Endometrium (tissue), 2 donors: ENCODE data around the gene HMMR.
A peak's percentile ranks its signal among the peaks of the same experiment; 100 is the strongest.
"Not testable (repeated sequence)": the region's sequence is repeated elsewhere in the genome, so short reads cannot be mapped to it uniquely, and the experiment has no call there.

Source experiments
- FAIRE-seq: peaks from 2 replicates; lab custom pipeline; 2012; peaks lifted over from hg19 to GRCh38; lab: Jason Lieb, UNC
- donor health status: control.
- donor health status: control.

HMMR gene, protein sequence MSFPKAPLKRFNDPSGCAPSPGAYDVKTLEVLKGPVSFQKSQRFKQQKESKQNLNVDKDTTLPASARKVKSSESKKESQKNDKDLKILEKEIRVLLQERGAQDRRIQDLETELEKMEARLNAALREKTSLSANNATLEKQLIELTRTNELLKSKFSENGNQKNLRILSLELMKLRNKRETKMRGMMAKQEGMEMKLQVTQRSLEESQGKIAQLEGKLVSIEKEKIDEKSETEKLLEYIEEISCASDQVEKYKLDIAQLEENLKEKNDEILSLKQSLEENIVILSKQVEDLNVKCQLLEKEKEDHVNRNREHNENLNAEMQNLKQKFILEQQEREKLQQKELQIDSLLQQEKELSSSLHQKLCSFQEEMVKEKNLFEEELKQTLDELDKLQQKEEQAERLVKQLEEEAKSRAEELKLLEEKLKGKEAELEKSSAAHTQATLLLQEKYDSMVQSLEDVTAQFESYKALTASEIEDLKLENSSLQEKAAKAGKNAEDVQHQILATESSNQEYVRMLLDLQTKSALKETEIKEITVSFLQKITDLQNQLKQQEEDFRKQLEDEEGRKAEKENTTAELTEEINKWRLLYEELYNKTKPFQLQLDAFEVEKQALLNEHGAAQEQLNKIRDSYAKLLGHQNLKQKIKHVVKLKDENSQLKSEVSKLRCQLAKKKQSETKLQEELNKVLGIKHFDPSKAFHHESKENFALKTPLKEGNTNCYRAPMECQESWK

DNA sequence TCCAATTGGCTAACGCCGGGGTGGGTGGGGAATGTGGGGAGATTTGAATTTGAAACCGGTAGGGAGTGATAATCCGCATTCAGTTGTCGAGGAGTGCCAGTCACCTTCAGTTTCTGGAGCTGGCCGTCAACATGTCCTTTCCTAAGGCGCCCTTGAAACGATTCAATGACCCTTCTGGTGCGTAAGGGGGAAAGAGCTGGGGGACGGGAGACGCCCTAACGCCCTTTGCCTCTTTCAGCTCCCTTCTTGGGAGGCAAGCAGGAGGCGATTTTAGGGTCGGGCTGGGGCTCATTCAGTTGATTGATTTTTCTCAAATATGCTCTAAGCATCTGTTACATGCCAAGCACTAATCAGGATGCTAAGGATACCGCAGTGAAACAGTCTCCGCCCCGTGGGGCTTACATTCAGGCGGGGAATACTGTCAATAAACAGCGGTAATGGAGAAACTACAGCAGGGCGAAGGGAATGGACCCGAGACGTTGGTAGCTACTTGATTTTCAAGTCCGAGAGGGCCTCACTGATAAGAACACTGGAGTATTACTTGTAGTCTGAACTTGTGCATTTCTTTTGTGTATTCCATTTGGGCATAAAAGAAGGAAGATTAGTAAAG lies at the start of gene HMMR:
Gene HMMR, plus strand, starts transcription at position 71 of the 610 bp plus-strand sequence. Its CDS starts 61 bp downstream, at position 132.
- no peak for FAIRE-seq

GRCh38 chr5:163415673-163416072 lies 44.8 kb upstream of the HMMR start:
- not testable (repeated sequence) for FAIRE-seq

- no peak for FAIRE-seq
These were observed 35.6 kb upstream of the HMMR start for GRCh38 chr5:163424836-163425235.

GRCh38 chr5:163426128-163426527 lies 34.3 kb upstream of the HMMR start:
- FAIRE-seq: not testable (repeated sequence)

- FAIRE-seq: no peak
These were observed 27.9 kb upstream of the HMMR start for GRCh38 chr5:163432544-163432943.

DNA sequence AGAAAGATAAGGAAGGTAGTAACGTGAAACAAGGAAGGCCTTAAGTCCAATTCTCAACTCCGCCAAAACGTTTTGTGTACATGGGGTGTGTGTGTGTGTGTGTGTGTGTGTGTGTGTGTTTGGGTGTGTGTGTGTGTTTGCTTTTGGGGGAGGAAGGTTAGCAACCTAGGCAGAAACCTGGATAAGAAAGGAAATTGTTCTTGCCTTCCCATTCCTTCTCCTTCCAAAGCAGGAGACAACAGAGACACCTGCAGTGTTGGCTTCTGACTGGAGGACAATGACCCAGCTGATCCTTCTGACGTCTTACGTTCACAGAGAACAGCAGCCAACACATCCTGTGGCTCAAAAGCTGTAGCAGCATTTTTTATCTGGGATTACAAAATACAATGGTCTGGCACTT lies 27.2 kb upstream of the HMMR start:
- FAIRE-seq: no peak

DNA sequence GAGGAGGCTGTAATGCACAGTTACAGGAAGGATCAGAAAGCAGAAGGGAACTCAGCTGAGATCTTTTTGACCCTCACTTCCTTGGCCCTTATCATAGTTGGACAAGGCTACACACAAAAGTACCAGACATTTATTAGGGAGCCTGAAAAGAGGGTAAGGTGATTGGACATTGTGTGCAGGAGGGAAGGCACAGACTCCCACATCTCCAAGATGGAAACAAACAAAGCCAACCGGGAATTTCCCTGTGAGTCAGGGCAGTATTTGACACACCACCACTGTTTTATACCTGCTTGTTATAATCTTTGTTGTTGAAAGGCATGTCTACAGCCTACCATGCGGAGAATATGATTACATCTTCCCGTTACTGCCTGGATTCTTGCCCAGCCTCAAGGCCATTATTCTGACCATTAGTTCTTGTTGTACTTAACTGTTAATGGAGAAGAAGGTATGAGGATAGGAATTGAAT lies 26.0 kb upstream of the HMMR start:
- FAIRE-seq: no peak

DNA sequence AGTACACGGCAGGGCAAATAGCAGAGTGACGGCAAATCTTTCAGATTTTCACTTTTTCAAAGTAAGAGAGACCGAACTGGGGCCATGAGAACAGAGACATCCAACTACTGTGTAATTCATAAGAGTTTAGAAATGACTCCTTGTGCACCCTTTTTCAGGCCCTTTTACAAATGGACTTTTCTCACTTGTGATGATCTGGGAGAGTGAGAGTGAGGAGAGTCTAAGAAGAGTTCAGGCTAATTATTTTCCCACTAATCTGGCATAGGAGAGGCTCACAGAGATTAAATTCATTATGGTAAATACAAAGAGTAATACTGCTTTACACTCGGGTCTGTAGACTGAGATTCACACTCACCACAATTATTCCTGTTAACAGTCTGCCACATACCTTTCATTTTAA lies 23.9 kb upstream of the HMMR start:
- no peak for FAIRE-seq

GRCh38 chr5:163437011-163437308 lies 23.5 kb upstream of the HMMR start:
- no peak for FAIRE-seq

DNA sequence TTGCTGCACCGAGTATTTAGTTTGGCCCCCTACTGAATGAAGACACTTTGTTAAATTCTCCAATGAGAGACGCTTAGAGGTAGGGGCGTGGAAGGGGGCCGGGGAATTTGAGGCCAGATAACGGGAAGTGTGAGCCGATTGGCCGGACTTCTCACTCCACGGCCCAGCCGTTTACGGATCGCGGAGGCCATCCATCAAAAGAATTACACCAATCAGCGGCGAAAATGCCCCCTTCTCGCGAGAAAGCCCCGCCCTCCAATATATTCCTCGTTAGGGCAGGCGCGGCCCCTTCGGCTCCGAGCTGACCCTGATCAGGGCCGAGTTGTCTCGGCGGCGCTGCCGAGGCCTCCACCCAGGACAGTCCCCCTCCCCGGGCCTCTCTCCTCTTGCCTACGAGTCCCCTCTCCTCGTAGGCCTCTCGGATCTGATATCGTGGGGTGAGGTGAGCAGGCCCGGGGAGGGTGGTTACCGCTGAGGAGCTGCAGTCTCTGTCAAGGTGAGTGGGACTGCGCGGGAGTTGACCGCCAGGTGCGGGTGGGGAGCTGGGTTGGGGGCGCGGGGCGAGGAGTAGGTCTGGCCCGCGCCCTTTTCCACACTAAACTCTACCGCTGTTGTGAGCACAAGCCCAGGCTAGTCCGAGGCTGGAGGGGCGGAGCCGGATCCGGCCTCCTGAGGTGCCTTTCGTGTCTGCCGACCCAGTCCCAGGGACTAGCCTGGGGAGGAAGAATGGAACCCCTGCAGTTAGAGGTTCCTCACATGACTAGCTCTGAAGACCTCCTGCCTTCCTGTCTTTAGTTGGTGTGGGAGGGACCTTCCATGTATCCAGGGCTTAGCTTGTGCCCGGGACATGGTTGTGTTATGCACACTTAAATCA lies 22.9 kb upstream of the HMMR start, which contains the start of gene CCNG1:
Gene CCNG1, plus strand, starts transcription at position 287 of the 874 bp plus-strand sequence. CDS start 1,662 bp downstream, outside the sequence.
- peak; percentile 99 for FAIRE-seq

DNA sequence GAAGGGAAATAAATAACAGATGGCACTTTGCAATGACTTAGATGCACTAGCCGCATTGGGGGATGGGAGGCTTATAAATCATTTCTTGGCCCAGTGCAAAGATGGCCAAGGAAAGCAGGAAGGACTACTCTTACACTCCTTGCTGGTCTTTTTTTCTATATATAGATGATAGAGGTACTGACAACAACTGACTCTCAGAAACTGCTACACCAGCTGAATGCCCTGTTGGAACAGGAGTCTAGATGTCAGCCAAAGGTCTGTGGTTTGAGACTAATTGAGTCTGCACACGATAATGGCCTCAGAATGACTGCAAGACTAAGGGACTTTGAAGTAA lies 21.4 kb upstream of the HMMR start:
- no peak for FAIRE-seq

DNA sequence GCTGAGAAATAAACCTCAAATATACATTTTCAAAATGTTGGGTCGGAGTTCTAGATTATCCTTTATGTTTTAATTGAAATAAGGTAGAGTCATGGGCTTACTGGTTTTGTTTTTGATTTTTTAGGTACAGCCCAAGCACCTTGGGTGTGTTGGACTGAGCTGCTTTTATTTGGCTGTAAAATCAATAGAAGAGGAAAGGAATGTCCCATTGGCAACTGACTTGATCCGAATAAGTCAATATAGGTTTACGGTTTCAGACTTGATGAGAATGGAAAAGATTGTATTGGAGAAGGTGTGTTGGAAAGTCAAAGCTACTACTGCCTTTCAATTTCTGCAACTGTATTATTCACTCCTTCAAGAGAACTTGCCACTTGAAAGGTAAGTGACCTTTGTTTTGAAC lies 19.5 kb upstream of the HMMR start:
- no peak for FAIRE-seq

- FAIRE-seq: no peak
These were observed 15.9 kb upstream of the HMMR start for GRCh38 chr5:163444526-163444925.

DNA sequence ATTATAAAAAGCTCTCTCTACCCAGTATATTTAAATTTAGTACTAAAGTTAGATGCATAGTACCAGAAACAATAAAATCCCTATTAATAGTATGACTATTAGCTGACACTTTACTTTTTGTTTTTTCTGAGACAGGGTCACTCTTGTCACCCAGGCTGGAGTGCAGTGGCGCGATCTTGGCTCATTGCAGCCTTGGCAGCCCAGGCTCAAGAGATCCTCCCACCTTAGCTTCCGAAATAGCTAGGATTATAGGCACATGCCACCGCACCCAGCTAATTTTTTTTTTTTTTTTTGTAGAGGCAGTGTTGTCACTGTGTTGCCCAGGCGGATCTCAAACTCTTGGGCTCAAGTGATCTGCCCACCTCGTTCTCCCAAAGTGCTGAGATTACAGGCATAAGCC lies 15.1 kb upstream of the HMMR start:
- FAIRE-seq: no peak

- no peak for FAIRE-seq
These were observed 13.2 kb upstream of the HMMR start for GRCh38 chr5:163447191-163447590.

- no peak for FAIRE-seq
These were observed 12.6 kb upstream of the HMMR start for GRCh38 chr5:163447875-163448274.

- no peak for FAIRE-seq
These were observed 11.9 kb upstream of the HMMR start for GRCh38 chr5:163448491-163448890.

- no peak for FAIRE-seq
These were observed 8.9 kb upstream of the HMMR start for GRCh38 chr5:163451489-163451888.

GRCh38 chr5:163453705-163454104 lies 6.7 kb upstream of the HMMR start:
- FAIRE-seq: no peak

GRCh38 chr5:163455406-163455805 lies 5.0 kb upstream of the HMMR start:
- not testable (repeated sequence) for FAIRE-seq

DNA sequence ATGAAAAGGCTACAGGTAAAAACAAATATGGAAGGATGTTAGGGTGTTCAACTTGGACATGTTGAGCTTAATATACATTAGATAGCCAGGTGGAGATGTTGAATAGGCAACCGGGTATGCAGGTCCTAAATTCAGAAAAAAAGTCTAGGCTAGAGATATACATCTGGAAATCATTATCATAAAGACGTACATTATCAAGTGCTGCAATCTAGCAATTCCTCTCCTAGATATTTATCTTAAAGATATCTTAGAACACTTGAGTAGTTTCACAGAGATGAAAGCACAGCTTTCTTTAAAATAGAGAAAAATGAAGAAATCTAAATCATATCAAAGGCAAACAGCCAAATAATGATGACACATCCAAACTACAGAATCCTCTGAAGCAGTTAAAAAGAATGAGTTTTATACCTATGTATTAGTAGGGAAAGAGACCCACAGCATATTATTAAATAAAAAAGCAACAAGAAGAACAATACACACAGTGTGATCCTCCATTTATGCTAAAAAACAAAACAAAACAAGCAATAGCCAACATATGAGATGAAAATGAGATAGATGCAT lies 4.3 kb upstream of the HMMR start:
- no peak for FAIRE-seq

GRCh38 chr5:163456840-163457239 lies 3.6 kb upstream of the HMMR start:
- FAIRE-seq: no peak
